Activated CD8-positive, alpha-beta T cell treated with anti-CD3 and anti-CD28 coated beads, Interleukin-2, amount 10 ng/mL, durations not matched to agents 7 days and 5 days (primary cell): Measurements from ENCODE around the gene RFXANK. TPM values are rescaled to one million over a fixed set of nuclear protein-coding genes. Genes with fewer than 3 reads are reported as not detected.
A peak's percentile ranks its signal among the peaks of the same experiment; 100 is the strongest.
"Not testable (repeated sequence)": the region's sequence is repeated elsewhere in the genome, so short reads cannot be mapped to it uniquely, and the experiment has no call there.

ENCODE experiments used
- ATAC-seq: fragments of 150-1000 bp; cut with Tn5 transposase; one replicate; pipeline ENCODE4 v1.10.0; 2021; ENCODE audit warnings: moderate library complexity
- CTCF ChIA-PET: fragments of 350-600 bp; sonication (Branson Sonifier 250); formaldehyde crosslinking; loops from one replicate; lab custom pipeline; 2021; ENCODE audit warnings: antibody characterized with exemption; lab: Charles Lee
- POLR2A ChIA-PET: fragments of 350-600 bp; sonication (Branson Sonifier 250); formaldehyde crosslinking; loops from one replicate; lab custom pipeline; 2021; ENCODE audit warnings: antibody characterized with exemption; lab: Charles Lee
- DNase-seq: peaks from one replicate; pipeline ENCODE4 v3.0.0-alpha.2; 2020
- H3K27ac Mint-ChIP-seq: one replicate; pipeline ENCODE4 v1.8.0; 2021; ENCODE audit warnings: mild to moderate bottlenecking, mixed read lengths
- H3K27me3 Mint-ChIP-seq: one replicate; pipeline ENCODE4 v1.8.0; 2021; ENCODE audit warnings: low read depth, mixed read lengths
- H3K36me3 Mint-ChIP-seq: one replicate; pipeline ENCODE4 v1.8.0; 2021; ENCODE audit warnings: low read depth, mixed read lengths
- H3K4me1 Mint-ChIP-seq: one replicate; pipeline ENCODE4 v1.8.0; 2021; ENCODE audit warnings: low read depth, mixed read lengths
- H3K4me3 Mint-ChIP-seq: one replicate; pipeline ENCODE4 v1.8.0; 2021; ENCODE audit warnings: mild to moderate bottlenecking, mixed read lengths
- H3K9me3 Mint-ChIP-seq: one replicate; pipeline ENCODE4 v1.8.0; 2022; ENCODE audit warnings: mixed read lengths; ENCODE audit not compliant: insufficient read depth
- total RNA-seq, 2 experiments: library from RNA; stranded (reverse); gene quantifications; one replicate each; pipeline ENCODE4 v1.2.3, GENCODE V29; 2021

The RFXANK gene
- 10 to 100 TPM; 97.9 to 98.7 TPM for total RNA-seq

GRCh38 chr19:19192078-19192882 lies at the start of gene RFXANK, which contains the start of gene BORCS8:
Gene RFXANK, plus strand, starts transcription at chr19:19192258. Its CDS starts 1,689 bp downstream, at chr19:19193947.
Gene BORCS8, minus strand, starts transcription at chr19:19192152. Its CDS starts 35 bp downstream, at chr19:19192117.
- ChIA-PET POLR2A (interaction anchor here (0.7 to 3.2 kb wide), 6 partner anchors 10 to 1445 kb away, joined by 3 to 55 read pairs (median 4); partner anchors contain the start of genes COPE, DDX49 and NR2C2AP), CTCF (interaction anchor here (1.0 to 2.1 kb wide), 6 partner anchors 11 to 299 kb away, joined by 4 to 8 read pairs (median 4); partner anchors contain the start of gene NR2C2AP)
- ATAC-seq (peak; percentile 91), DNase-seq (peak; percentile 100)
- Mint-ChIP-seq H3K27me3 (no peaks in the 10 kb centered on the region), H3K4me3 (peak within 1 kb of the TSS; percentile 87), H3K36me3 (peaks cover 25% of the 10 kb centered on the region), H3K4me1 (peaks cover 36% of the 10 kb centered on the region), H3K27ac (peak within 1 kb of the TSS; percentile 99), H3K9me3 (no peaks in the 10 kb centered on the region)

- ATAC-seq (no peak), DNase-seq (no peak)
- POLR2A ChIA-PET: no interaction called here
- H3K27ac Mint-ChIP-seq: no peak overlapping the region
- H3K4me3 Mint-ChIP-seq: no peak overlapping the region
- H3K27me3 Mint-ChIP-seq: no peaks in the 10 kb centered on the region
- H3K36me3 Mint-ChIP-seq: no peaks in the 10 kb centered on the region
- no peaks in the 10 kb centered on the region for H3K9me3 Mint-ChIP-seq
- peaks cover 23% of the 10 kb centered on the region for H3K4me1 Mint-ChIP-seq
- CTCF ChIA-PET: interaction anchor here (1.8 kb wide), 1 partner anchor 32 kb away, joined by 5 read pairs; no protein-coding TSS in a partner anchor
Measured at GRCh38 chr19:19142347-19142746, 49.7 kb upstream of the RFXANK start.

GRCh38 chr19:19145281-19145680 lies 46.8 kb upstream of the RFXANK start:
- ATAC-seq: no peak
- no peaks in the 10 kb centered on the region for H3K4me1 Mint-ChIP-seq
- DNase-seq: no peak
- H3K36me3 Mint-ChIP-seq: no peaks in the 10 kb centered on the region
- POLR2A ChIA-PET: no interaction called here
- no peak overlapping the region for H3K4me3 Mint-ChIP-seq
- H3K9me3 Mint-ChIP-seq: no peaks in the 10 kb centered on the region
- no peak overlapping the region for H3K27ac Mint-ChIP-seq
- H3K27me3 Mint-ChIP-seq: no peaks in the 10 kb centered on the region
- CTCF ChIA-PET: interaction anchor here (0.6 to 6.1 kb wide), 8 partner anchors 8 to 89 kb away, joined by 3 to 57 read pairs (median 4); partner anchors contain the start of genes MEF2B and NR2C2AP

DNA sequence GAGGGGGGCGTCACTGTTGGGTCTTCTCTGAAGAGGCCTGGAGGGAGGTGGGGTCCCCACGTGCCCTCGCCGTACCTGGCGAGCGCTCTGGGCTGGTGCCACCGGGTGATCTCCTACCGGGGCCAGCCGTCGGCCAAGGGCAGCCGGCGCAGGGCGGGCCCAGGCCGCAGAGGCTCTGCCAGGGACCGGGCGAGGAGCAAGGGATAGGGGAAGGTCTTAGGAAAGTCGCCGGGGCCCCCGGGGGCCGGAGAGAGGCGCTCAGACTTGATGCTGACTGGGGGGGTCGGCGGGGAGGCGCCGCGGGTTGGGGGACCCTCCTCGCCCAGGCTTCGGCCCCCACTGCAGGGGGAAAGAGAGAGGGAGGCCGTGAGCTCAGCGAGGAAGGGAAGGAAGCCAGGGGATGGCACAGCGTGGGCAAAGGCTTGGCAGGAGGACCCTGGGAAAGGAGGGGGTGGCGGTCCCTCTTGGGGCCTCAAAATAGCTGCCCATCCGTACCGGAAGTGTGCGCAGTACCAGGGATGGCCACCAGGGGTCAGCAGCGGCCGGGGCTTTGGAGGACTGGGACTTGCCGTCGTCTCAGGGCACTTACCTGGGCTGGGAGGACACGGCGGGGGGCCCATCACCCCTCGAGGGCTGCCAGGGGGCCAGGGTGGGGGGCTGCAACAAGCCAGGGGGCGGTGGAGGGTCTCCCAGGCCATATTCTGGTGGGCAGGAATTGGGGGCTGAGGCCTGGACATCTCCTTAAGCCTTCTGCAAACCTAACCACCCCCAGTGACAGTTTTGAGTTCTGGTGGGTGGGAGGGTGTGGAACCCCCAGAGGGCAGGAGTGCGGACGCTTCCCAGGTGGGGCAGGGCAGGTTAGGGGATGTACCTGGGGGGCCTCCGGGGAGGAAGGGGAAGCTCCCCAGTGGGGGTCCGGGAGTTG lies 46.1 kb upstream of the RFXANK start:
- peak; percentile 90 for DNase-seq
- Mint-ChIP-seq H3K27me3 (no peaks in the 10 kb centered on the region), H3K36me3 (no peaks in the 10 kb centered on the region), H3K4me3 (no peak overlapping the region), H3K4me1 (no peaks in the 10 kb centered on the region), H3K9me3 (no peaks in the 10 kb centered on the region), H3K27ac (no peak overlapping the region)
- peak; percentile 77 for ATAC-seq
- POLR2A ChIA-PET: no interaction called here
- CTCF ChIA-PET: interaction anchor here (0.6 to 6.1 kb wide), 10 partner anchors 9 to 343 kb away, joined by 3 to 57 read pairs (median 4); partner anchors contain the start of genes MEF2B and NR2C2AP

GRCh38 chr19:19146865-19147264 lies 45.2 kb upstream of the RFXANK start:
- ATAC-seq (no peak), DNase-seq (no peak)
- no peaks in the 10 kb centered on the region for H3K9me3 Mint-ChIP-seq
- no peak overlapping the region for H3K27ac Mint-ChIP-seq
- no peaks in the 10 kb centered on the region for H3K4me1 Mint-ChIP-seq
- no peaks in the 10 kb centered on the region for H3K36me3 Mint-ChIP-seq
- H3K4me3 Mint-ChIP-seq: no peak overlapping the region
- ChIA-PET POLR2A (no interaction called here), CTCF (interaction anchor here (1.0 to 6.1 kb wide), 6 partner anchors 10 to 96 kb away, joined by 3 to 57 read pairs (median 4); no protein-coding TSS in a partner anchor)
- H3K27me3 Mint-ChIP-seq: no peaks in the 10 kb centered on the region

DNA sequence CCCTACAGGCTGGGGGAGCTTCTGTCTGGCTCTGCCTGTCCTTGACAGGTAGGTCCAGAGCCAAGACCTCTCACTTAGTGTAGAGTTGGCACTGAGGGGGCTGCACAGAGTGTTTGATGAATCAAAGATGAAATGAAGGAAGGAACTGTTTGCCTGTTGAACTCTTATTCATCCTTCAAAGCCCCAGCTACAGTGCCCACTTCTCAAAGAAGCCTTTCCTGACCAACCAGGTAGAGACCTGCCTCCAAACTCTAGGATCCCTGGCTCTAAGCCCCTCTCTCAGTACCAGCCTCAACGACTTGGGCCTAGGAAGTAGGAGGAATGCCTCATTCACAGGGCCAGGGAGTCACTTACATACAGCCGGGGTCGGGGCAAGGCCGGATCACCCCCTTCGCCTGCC lies 44.7 kb upstream of the RFXANK start:
- ATAC-seq: no peak
- ChIA-PET CTCF (interaction anchor here (1.0 to 6.1 kb wide), 6 partner anchors 9 to 97 kb away, joined by 3 to 57 read pairs (median 4); no protein-coding TSS in a partner anchor), POLR2A (no interaction called here)
- DNase-seq: no peak
- no peak overlapping the region for H3K4me3 Mint-ChIP-seq
- no peaks in the 10 kb centered on the region for H3K27me3 Mint-ChIP-seq
- no peaks in the 10 kb centered on the region for H3K4me1 Mint-ChIP-seq
- H3K9me3 Mint-ChIP-seq: no peaks in the 10 kb centered on the region
- no peaks in the 10 kb centered on the region for H3K36me3 Mint-ChIP-seq
- no peak overlapping the region for H3K27ac Mint-ChIP-seq

- H3K36me3 Mint-ChIP-seq, H3K27ac Mint-ChIP-seq, DNase-seq, H3K4me1 Mint-ChIP-seq, H3K9me3 Mint-ChIP-seq, H3K27me3 Mint-ChIP-seq, H3K4me3 Mint-ChIP-seq, ATAC-seq, POLR2A ChIA-PET: not testable (repeated sequence)
- CTCF ChIA-PET: interaction anchor here (1.1 to 6.1 kb wide), 3 partner anchors 27 to 342 kb away, joined by 3 to 57 read pairs (median 6); no protein-coding TSS in a partner anchor
Measured at GRCh38 chr19:19148504-19148903, 43.6 kb upstream of the RFXANK start.

DNA sequence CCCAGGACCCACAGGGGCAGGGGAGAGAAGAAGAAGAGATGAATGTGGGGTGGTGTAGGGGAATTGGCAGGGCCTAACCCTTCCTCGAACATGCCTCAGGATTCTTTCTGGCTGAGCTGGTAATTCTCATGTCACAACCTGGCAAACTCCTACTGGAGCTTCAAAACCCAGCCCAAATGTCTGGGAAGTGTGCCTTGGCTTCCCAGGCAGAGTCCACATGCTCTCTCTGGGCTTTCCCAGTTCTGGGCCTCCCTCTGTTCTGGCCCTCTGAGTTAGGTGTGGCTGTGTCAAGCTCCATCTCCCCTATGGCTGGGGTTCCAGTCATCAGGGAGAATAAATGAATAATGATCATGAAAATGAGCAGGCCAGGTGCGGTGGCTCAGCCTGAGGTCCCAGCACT lies 42.6 kb upstream of the RFXANK start:
- ATAC-seq (no peak), DNase-seq (no peak)
- Mint-ChIP-seq H3K4me1 (no peaks in the 10 kb centered on the region), H3K27me3 (no peaks in the 10 kb centered on the region), H3K27ac (no peak overlapping the region), H3K9me3 (no peaks in the 10 kb centered on the region), H3K4me3 (no peak overlapping the region), H3K36me3 (no peaks in the 10 kb centered on the region)
- CTCF ChIA-PET: interaction anchor here (6.1 kb wide), 1 partner anchor 26 kb away, joined by 57 read pairs; no protein-coding TSS in a partner anchor
- POLR2A ChIA-PET: no interaction called here

DNA sequence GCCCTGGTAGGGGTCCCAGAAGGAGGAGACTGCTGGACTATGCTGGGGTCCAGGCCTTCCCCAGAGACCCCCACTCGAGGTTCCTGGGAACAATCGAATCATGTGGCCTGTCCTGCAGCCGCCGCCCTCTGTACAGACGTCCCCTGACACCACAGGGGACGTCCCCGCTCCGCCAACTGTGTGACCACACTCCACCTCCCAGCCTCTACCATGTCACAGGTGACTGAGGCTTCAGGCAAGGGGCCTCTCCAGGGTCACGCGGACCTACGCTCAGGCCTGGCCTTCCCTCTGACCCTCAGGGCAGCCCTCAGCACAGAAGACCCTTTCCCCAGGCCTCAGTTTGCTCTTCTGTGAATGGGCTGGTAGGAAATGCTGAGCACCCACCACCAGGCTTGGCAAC lies 40.6 kb upstream of the RFXANK start:
- Mint-ChIP-seq H3K9me3 (no peaks in the 10 kb centered on the region), H3K27me3 (no peaks in the 10 kb centered on the region), H3K4me1 (no peaks in the 10 kb centered on the region), H3K4me3 (no peak overlapping the region), H3K36me3 (peaks cover 10% of the 10 kb centered on the region), H3K27ac (no peak overlapping the region)
- no peak for DNase-seq
- CTCF ChIA-PET: interaction anchor here (6.1 kb wide), 1 partner anchor 24 kb away, joined by 57 read pairs; no protein-coding TSS in a partner anchor
- POLR2A ChIA-PET: no interaction called here
- no peak for ATAC-seq

- CTCF ChIA-PET: no interaction called here
- no peak overlapping the region for H3K4me3 Mint-ChIP-seq
- H3K27me3 Mint-ChIP-seq: no peaks in the 10 kb centered on the region
- no peaks in the 10 kb centered on the region for H3K4me1 Mint-ChIP-seq
- DNase-seq (no peak), ATAC-seq (no peak)
- no peak overlapping the region for H3K27ac Mint-ChIP-seq
- POLR2A ChIA-PET: no interaction called here
- no peaks in the 10 kb centered on the region for H3K9me3 Mint-ChIP-seq
- H3K36me3 Mint-ChIP-seq: peaks cover 14% of the 10 kb centered on the region
Measured at GRCh38 chr19:19152668-19153384, 39.2 kb upstream of the RFXANK start.
